ENCODE data around the gene SNED1. TPM values are rescaled to one million over a fixed set of nuclear protein-coding genes. Genes with fewer than 3 reads are reported as not detected.
A peak's percentile ranks its signal among the peaks of the same experiment; 100 is the strongest.

The SNED1 gene
- total RNA-seq, 4 donors from 2014 or later = 16.4 to 56.2 (median 43.5) TPM

GRCh38 chr2:241068942-241069810, 70.8 kb downstream of the SNED1 start:
- Histone ChIP-seq H3K36me3 (peaks cover 0 to 83% of the 10 kb centered on the region in 2 donors), H3K4me1 (no peaks in the 10 kb centered on the region), H3K27me3 (no peaks in the 10 kb centered on the region), H3K4me3 (no peak overlapping the region), H3K9me3 (no peaks in the 10 kb centered on the region), H3K27ac (no peak overlapping the region)
- no peak for TF ChIP-seq POLR2A (IDR thresholded peaks at IDR 0.05)
- intact Hi-C loops (cut with DNase I; ENCODE audit: low total_unique reads) (no loop called here), in situ Hi-C loops (cut with MboI; ENCODE audit: low sequenced_read_pairs in 4 of 4) (no loop called here)
- no peak for DNase-seq
- ATAC-seq = no peak

DNA sequence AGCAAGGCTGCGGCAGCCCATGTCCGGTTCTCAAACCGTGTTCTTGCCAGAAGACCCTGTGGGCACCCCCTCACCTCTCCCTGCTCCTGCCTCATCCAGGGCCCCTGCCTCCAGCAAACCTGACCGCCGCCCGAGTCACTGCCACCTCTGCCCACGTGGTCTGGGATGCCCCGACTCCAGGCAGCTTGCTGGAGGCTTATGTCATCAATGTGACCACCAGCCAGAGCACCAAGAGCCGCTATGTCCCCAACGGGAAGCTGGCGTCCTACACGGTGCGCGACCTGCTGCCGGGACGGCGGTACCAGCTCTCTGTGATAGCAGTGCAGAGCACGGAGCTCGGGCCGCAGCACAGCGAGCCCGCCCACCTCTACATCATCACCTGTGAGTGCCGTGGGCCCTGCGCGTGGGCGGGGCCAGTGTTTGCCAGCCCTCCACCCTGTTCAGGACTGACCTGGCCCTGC, 71.4 kb downstream of the SNED1 start:
- H3K9me3 ChIP-seq = no peaks in the 10 kb centered on the region
- no peaks in the 10 kb centered on the region for H3K4me1 ChIP-seq
- no peak overlapping the region for H3K27ac ChIP-seq
- H3K36me3 ChIP-seq = peaks cover 0 to 89% of the 10 kb centered on the region in 2 donors
- in situ Hi-C loops (cut with MboI; ENCODE audit: low sequenced_read_pairs in 4 of 4) (no loop called here), intact Hi-C loops (cut with DNase I; ENCODE audit: low total_unique reads) (no loop called here)
- no peak for TF ChIP-seq CTCF (IDR thresholded peaks at IDR 0.05 in 4 of 5, conservative IDR thresholded peaks at IDR 0.05 in 1 of 5)
- ATAC-seq = no peak
- H3K27me3 ChIP-seq = no peaks in the 10 kb centered on the region
- peak in 1 of 2 donors; percentile 12 for DNase-seq
- no peak overlapping the region for H3K4me3 ChIP-seq

DNA sequence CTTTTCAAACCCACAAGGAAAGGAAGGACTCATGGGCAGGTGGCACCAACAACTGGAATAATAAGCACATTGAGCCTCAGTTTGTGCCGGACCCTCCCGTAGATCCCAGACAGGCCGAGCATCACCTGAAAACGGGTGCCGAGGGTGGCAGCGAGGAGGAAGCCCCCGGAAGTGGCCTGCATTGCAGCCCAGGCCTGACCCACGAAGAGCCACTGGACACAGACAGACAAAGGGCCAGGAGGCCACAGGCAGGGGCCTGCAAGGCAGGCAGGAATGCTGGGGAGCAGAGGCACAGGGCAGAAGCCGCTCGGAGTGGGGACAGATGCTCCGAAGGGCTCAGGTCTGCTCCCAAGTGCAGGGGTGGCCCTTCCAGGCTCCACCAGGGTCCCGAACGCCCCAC, 71.9 kb downstream of the SNED1 start:
- Histone ChIP-seq H3K4me1 (no peaks in the 10 kb centered on the region), H3K4me3 (no peak overlapping the region), H3K27ac (no peak overlapping the region), H3K27me3 (no peaks in the 10 kb centered on the region), H3K9me3 (no peaks in the 10 kb centered on the region), H3K36me3 (peaks cover 0 to 94% of the 10 kb centered on the region in 2 donors)
- intact Hi-C loops (cut with DNase I; ENCODE audit: low total_unique reads) (no loop called here), in situ Hi-C loops (cut with MboI; ENCODE audit: low sequenced_read_pairs in 4 of 4) (no loop called here)
- no peak for TF ChIP-seq POLR2A (IDR thresholded peaks at IDR 0.05)
- no peak for TF ChIP-seq CTCF (IDR thresholded peaks at IDR 0.05 in 4 of 5, conservative IDR thresholded peaks at IDR 0.05 in 1 of 5)
- no peak for ATAC-seq
- DNase-seq = no peak

GRCh38 chr2:241070811-241071676, 72.6 kb downstream of the SNED1 start:
- intact Hi-C loops (cut with DNase I; ENCODE audit: low total_unique reads) (no loop called here), in situ Hi-C loops (cut with MboI; ENCODE audit: low sequenced_read_pairs in 4 of 4) (no loop called here)
- Histone ChIP-seq H3K4me1 (no peaks in the 10 kb centered on the region), H3K27ac (no peak overlapping the region), H3K27me3 (no peaks in the 10 kb centered on the region), H3K4me3 (no peak overlapping the region), H3K36me3 (peaks cover 0 to 94% of the 10 kb centered on the region in 2 donors), H3K9me3 (no peaks in the 10 kb centered on the region)
- DNase-seq (peak in 1 of 2 donors; percentile 15), ATAC-seq (no peak)
- TF ChIP-seq POLR2A (IDR thresholded peaks at IDR 0.05) (no peak), CTCF (IDR thresholded peaks at IDR 0.05 in 4 of 5, conservative IDR thresholded peaks at IDR 0.05 in 1 of 5) (no peak)

DNA sequence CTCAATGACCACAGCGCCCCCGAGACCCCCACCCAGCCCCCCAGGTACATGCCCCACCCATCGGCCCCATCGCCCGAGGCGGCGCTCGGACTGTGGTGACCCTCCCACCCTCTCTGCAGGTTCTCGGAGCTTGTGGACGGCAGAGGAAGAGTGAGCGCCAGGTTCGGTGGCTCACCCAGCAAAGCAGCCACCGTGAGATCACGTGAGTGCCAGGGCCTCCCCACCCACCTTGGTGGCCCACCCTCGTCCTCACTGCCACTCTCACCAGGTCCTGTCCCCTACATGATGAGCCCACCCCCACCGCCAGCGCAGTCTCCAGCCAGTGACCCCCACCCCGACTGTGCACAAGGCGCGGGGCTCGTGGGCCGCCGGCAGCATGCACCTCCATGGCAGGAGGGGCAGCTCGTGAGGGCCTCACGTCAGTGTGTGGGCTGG, 73.3 kb downstream of the SNED1 start:
- H3K27me3 ChIP-seq = no peaks in the 10 kb centered on the region
- H3K4me1 ChIP-seq = no peaks in the 10 kb centered on the region
- intact Hi-C loops (cut with DNase I; ENCODE audit: low total_unique reads) (no loop called here), in situ Hi-C loops (cut with MboI; ENCODE audit: low sequenced_read_pairs in 4 of 4) (no loop called here)
- no peak for TF ChIP-seq CTCF (IDR thresholded peaks at IDR 0.05 in 4 of 5, conservative IDR thresholded peaks at IDR 0.05 in 1 of 5)
- no peak for TF ChIP-seq POLR2A (IDR thresholded peaks at IDR 0.05)
- DNase-seq = no peak
- peaks cover 0 to 93% of the 10 kb centered on the region in 2 donors for H3K36me3 ChIP-seq
- H3K27ac ChIP-seq = no peak overlapping the region
- ATAC-seq = no peak
- H3K9me3 ChIP-seq = no peaks in the 10 kb centered on the region
- no peak overlapping the region for H3K4me3 ChIP-seq

Measured in gastrocnemius medialis (tissue), 4 donors.